Measurements from ENCODE around the gene SLC38A10.

Gene SLC38A10

GRCh38 chr17:81249223-81250040 is 45.7 kb downstream of the SLC38A10 start:
- no peak for DNase-seq (ENCODE audit: low read depth, low spot score)

GRCh38 chr17:81248649-81249048 is 46.5 kb downstream of the SLC38A10 start:
- no peak overlapping the region for H3K4me3 ChIP-seq (ENCODE audit: low read length)
- DNase-seq (ENCODE audit: low read depth, low spot score) = no peak

More at GRCh38 chr17:81249223-81250040, 45.7 kb downstream of the SLC38A10 start:
- no peak overlapping the region for H3K4me3 ChIP-seq (ENCODE audit: low read length)

GRCh38 chr17:81247339-81247990 is 47.6 kb downstream of the SLC38A10 start:
- DNase-seq (ENCODE audit: low read depth, low spot score) = no peak
- no peak overlapping the region for H3K4me3 ChIP-seq (ENCODE audit: low read length)

GRCh38 chr17:81246679-81247338 is 48.3 kb downstream of the SLC38A10 start:
- DNase-seq (ENCODE audit: low read depth, low spot score) = no peak
- no peak overlapping the region for H3K4me3 ChIP-seq (ENCODE audit: low read length)

GRCh38 chr17:81246343-81246670 is 48.8 kb downstream of the SLC38A10 start:
- H3K4me3 ChIP-seq (ENCODE audit: low read length) = no peak overlapping the region
- DNase-seq (ENCODE audit: low read depth, low spot score) = no peak

- no peak overlapping the region for H3K4me3 ChIP-seq (ENCODE audit: low read length)
- no peak for DNase-seq (ENCODE audit: low read depth, low spot score)
These were observed 49.3 kb downstream of the SLC38A10 start for GRCh38 chr17:81245665-81246342.

GRCh38 chr17:81245024-81245664 is 50.0 kb downstream of the SLC38A10 start:
- DNase-seq (ENCODE audit: low read depth, low spot score) = no peak

GRCh38 chr17:81244358-81245023 is 50.6 kb downstream of the SLC38A10 start:
- H3K4me3 ChIP-seq (ENCODE audit: low read length) = no peak overlapping the region
- DNase-seq (ENCODE audit: low read depth, low spot score) = no peak

More at GRCh38 chr17:81245024-81245664, 50.0 kb downstream of the SLC38A10 start:
- H3K4me3 ChIP-seq (ENCODE audit: low read length) = no peak overlapping the region

- no peak overlapping the region for H3K4me3 ChIP-seq (ENCODE audit: low read length)
These were observed 51.8 kb downstream of the SLC38A10 start for GRCh38 chr17:81243333-81243664.

GRCh38 chr17:81242421-81243332 is 52.4 kb downstream of the SLC38A10 start:
- no peak overlapping the region for H3K4me3 ChIP-seq (ENCODE audit: low read length)
- DNase-seq (ENCODE audit: low read depth, low spot score) = no peak

More at GRCh38 chr17:81243333-81243664, 51.8 kb downstream of the SLC38A10 start:
- DNase-seq (ENCODE audit: low read depth, low spot score) = no peak

GRCh38 chr17:81241648-81242420 is 53.3 kb downstream of the SLC38A10 start:
- no peak for DNase-seq (ENCODE audit: low read depth, low spot score)
- no peak overlapping the region for H3K4me3 ChIP-seq (ENCODE audit: low read length)

GRCh38 chr17:81241203-81241602 is 53.9 kb downstream of the SLC38A10 start:
- H3K4me3 ChIP-seq (ENCODE audit: low read length) = no peak overlapping the region
- DNase-seq (ENCODE audit: low read depth, low spot score) = no peak

GRCh38 chr17:81240761-81241160 is 54.3 kb downstream of the SLC38A10 start:
- H3K4me3 ChIP-seq (ENCODE audit: low read length) = peak overlapping the region; percentile 64
- DNase-seq (ENCODE audit: low read depth, low spot score) = no peak

- no peak for DNase-seq (ENCODE audit: low read depth, low spot score)
- H3K4me3 ChIP-seq (ENCODE audit: low read length) = peak overlapping the region; percentile 64
These were observed 55.2 kb downstream of the SLC38A10 start for GRCh38 chr17:81239714-81240555.

- peak within 1 kb of the TSS; percentile 85 for H3K4me3 ChIP-seq (ENCODE audit: low read length)
These were observed 56.0 kb downstream of the SLC38A10 start, which contains the start of the genes NDUFAF8 and TEPSIN for GRCh38 chr17:81238815-81239713. Gene NDUFAF8, plus strand, starts transcription at chr17:81239318. Its CDS starts 46 bp downstream, at chr17:81239364. Gene TEPSIN, minus strand, starts transcription at chr17:81239055. Its CDS starts 22 bp downstream, at chr17:81239033.

More at GRCh38 chr17:81238815-81239713, 56.0 kb downstream of the SLC38A10 start, which contains the start of the genes NDUFAF8 and TEPSIN:
- DNase-seq (ENCODE audit: low read depth, low spot score) = peak; percentile 99

Data from Jurkat, Clone E6-1 (cell line).